ENCODE measurements around the gene IFNA21. TPM values are rescaled to one million over a fixed set of nuclear protein-coding genes. Genes with fewer than 3 reads are reported as not detected.

Gene IFNA21
- total and polyA plus RNA-seq, 5 experiments from 2014 or later, result not detected

- no peak for DNase-seq
- Mint-ChIP-seq H3K4me3 (no peak overlapping the region), H3K9me3 (no peaks in the 10 kb centered on the region), H3K27ac (no peak overlapping the region), H3K36me3 (peaks cover 0 to 4% (median 2%) of the 10 kb centered on the region in 3 donors), H3K27me3 (peaks cover 5 to 20% (median 9%) of the 10 kb centered on the region in 5 donors), H3K4me1 (peaks cover 0 to 6% (median 0%) of the 10 kb centered on the region in 4 donors)
- POLR2A ChIA-PET, result no interaction called here
- ATAC-seq, result no peak
Observed at GRCh38 chr9:21121595-21122251, 44.7 kb downstream of the IFNA21 start.

- ATAC-seq (no peak), DNase-seq (no peak)
- H3K27ac Mint-ChIP-seq, result no peak overlapping the region
- no peaks in the 10 kb centered on the region for H3K9me3 Mint-ChIP-seq
- H3K4me1 Mint-ChIP-seq, result peaks cover 0 to 6% (median 0%) of the 10 kb centered on the region in 4 donors
- H3K4me3 Mint-ChIP-seq, result no peak overlapping the region
- POLR2A ChIA-PET, result no interaction called here
- H3K27me3 Mint-ChIP-seq, result peaks cover 3 to 14% (median 9%) of the 10 kb centered on the region in 5 donors
- peaks cover 0 to 4% (median 0%) of the 10 kb centered on the region in 3 donors for H3K36me3 Mint-ChIP-seq
Observed at GRCh38 chr9:21121079-21121478, 45.4 kb downstream of the IFNA21 start.

DNA sequence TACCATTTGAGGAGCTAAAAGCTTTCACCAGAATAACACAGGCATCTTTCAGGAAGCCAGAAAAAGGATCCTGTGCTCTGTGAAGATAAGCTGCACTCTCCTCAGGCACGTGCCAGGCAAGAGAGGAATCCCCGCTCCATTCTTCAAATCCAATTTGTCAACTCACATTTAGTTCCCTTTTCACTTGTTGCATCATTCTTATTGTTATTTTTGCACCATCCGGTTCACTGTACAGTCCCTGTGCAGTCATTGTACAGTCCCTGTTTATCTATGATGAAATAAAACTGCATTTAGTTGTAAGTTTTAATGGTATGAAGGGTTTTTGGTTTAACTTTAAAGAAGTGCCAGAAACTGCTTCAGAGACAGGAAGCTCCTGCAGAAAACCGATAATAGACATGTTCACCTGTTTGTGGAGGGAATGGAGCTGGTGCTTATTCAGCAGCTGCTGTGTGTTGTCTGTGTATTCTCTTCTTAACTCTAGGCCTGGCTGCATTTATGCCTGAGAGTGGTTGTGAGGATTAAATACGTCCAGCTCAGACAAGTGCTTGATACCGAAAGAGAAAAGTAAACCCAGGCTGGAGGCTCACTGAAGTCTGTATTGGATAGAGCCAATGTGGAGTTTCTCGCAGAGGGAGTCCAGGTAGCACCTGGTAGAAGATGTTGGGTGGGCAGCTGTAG is 47.2 kb downstream of the IFNA21 start:
- peaks cover under 1 to 9% (median 4%) of the 10 kb centered on the region in 5 donors for H3K27me3 Mint-ChIP-seq
- H3K36me3 Mint-ChIP-seq, result peaks cover 0 to under 1% (median 0%) of the 10 kb centered on the region in 3 donors
- H3K4me1 Mint-ChIP-seq, result peaks cover 0 to 6% (median 0%) of the 10 kb centered on the region in 4 donors
- POLR2A ChIA-PET, result no interaction called here
- H3K4me3 Mint-ChIP-seq, result no peak overlapping the region
- peak overlapping the region in 1 of 10 donors; percentile 54 for H3K27ac Mint-ChIP-seq
- no peaks in the 10 kb centered on the region for H3K9me3 Mint-ChIP-seq
- ATAC-seq (no peak), DNase-seq (no peak)

Other genes with a start within 250 kb of the IFNA21 start
- 10 to 100 TPM; 11.5 to 12.6 TPM for gene HACD4, start 135.0 kb downstream of the IFNA21 start, total RNA-seq
- gene HACD4, start 135.0 kb downstream of the IFNA21 start, polyA plus RNA-seq, result 1 to 10 TPM; 7.5 to 8.1 (median 7.8) TPM
- not detected for gene IFNB1, start 88.7 kb downstream of the IFNA21 start, total RNA-seq
- gene IFNB1, start 88.7 kb downstream of the IFNA21 start, polyA plus RNA-seq, result not detected
- not detected for gene IFNW1, start 24.8 kb downstream of the IFNA21 start, total RNA-seq
- not detected for gene IFNW1, start 24.8 kb downstream of the IFNA21 start, polyA plus RNA-seq
- gene IFNA4, start 20.9 kb upstream of the IFNA21 start, total RNA-seq, result not detected
- gene IFNA4, start 20.9 kb upstream of the IFNA21 start, polyA plus RNA-seq, result not detected
- gene IFNA7, start 35.5 kb upstream of the IFNA21 start, total RNA-seq, result not detected
- gene IFNA7, start 35.5 kb upstream of the IFNA21 start, polyA plus RNA-seq, result not detected
- not detected for gene IFNA10, start 40.5 kb upstream of the IFNA21 start, total RNA-seq
- not detected for gene IFNA10, start 40.5 kb upstream of the IFNA21 start, polyA plus RNA-seq
- not detected for gene IFNA16, start 50.7 kb upstream of the IFNA21 start, total RNA-seq
- not detected for gene IFNA16, start 50.7 kb upstream of the IFNA21 start, polyA plus RNA-seq
- not detected for gene IFNA17, start 61.6 kb upstream of the IFNA21 start, total RNA-seq
- not detected for gene IFNA17, start 61.6 kb upstream of the IFNA21 start, polyA plus RNA-seq
- not detected for gene IFNA14, start 73.3 kb upstream of the IFNA21 start, total RNA-seq
- not detected for gene IFNA14, start 73.3 kb upstream of the IFNA21 start, polyA plus RNA-seq
- gene IFNA5, start 138.7 kb upstream of the IFNA21 start, total RNA-seq, result under 1 TPM in 1 of 2 experiments, not detected in 1; 0.52 TPM
- not detected for gene IFNA5, start 138.7 kb upstream of the IFNA21 start, polyA plus RNA-seq
- gene KLHL9, start 168.7 kb upstream of the IFNA21 start, total RNA-seq, result 10 to 100 TPM; 33.8 to 36.4 TPM
- 10 to 100 TPM; 14.8 to 19.6 (median 18.6) TPM for gene KLHL9, start 168.7 kb upstream of the IFNA21 start, polyA plus RNA-seq
- not detected for gene IFNA6, start 184.2 kb upstream of the IFNA21 start, total RNA-seq
- not detected for gene IFNA6, start 184.2 kb upstream of the IFNA21 start, polyA plus RNA-seq
- gene IFNA13, start 201.4 kb upstream of the IFNA21 start, total RNA-seq, result not detected
- not detected for gene IFNA13, start 201.4 kb upstream of the IFNA21 start, polyA plus RNA-seq
- not detected for gene IFNA2, start 218.7 kb upstream of the IFNA21 start, total RNA-seq
- gene IFNA2, start 218.7 kb upstream of the IFNA21 start, polyA plus RNA-seq, result not detected
- not detected for gene IFNA8, start 242.5 kb upstream of the IFNA21 start, total RNA-seq
- not detected for gene IFNA8, start 242.5 kb upstream of the IFNA21 start, polyA plus RNA-seq

Data from naive thymus-derived CD8-positive, alpha-beta T cell (primary cell).